ENCODE measurements around the gene SEPTIN8.
A peak's percentile ranks its signal among the peaks of the same experiment; 100 is the strongest.

Gene SEPTIN8

GRCh38 chr5:132739232-132739631 lies 37.8 kb downstream of the SEPTIN8 start:
- Histone ChIP-seq H3F3A (ENCODE audit: insufficient read depth) (no peaks in the 10 kb centered on the region), H3K79me2 (ENCODE audit: insufficient read depth, low read length) (no peaks in the 10 kb centered on the region), H3K4me2 (ENCODE audit: low read depth, low read length, poor library complexity, severe bottlenecking) (no peak overlapping the region), H4K20me1 (ENCODE audit: low read depth, low read length) (no peaks in the 10 kb centered on the region; the same call in 1 of the 2 replicates), H3K27me3 (ENCODE audit: low read length) (no peaks in the 10 kb centered on the region), H3K27ac (ENCODE audit: low read depth, low read length) (no peak overlapping the region), H3K9me3 (ENCODE audit: insufficient read depth, low read length) (no peaks in the 10 kb centered on the region), H3K9ac (ENCODE audit: low read length) (no peak overlapping the region), H3K36me3 (ENCODE audit: low read length) (no peaks in the 10 kb centered on the region), H3K4me3 (ENCODE audit: insufficient read depth, low read length, poor library complexity, severe bottlenecking) (no peak overlapping the region), H3K9me2 (replicated peaks; ENCODE audit: insufficient read depth, low read length) (no peaks in the 10 kb centered on the region), H2AFZ (ENCODE audit: low read depth, low read length, severe bottlenecking) (no peak overlapping the region)
- TF ChIP-seq EZH2phosphoT487 (conservative IDR thresholded peaks at IDR 0.05; ENCODE audit: low read length), result no peak
- TF ChIP-seq, protein P1, sequence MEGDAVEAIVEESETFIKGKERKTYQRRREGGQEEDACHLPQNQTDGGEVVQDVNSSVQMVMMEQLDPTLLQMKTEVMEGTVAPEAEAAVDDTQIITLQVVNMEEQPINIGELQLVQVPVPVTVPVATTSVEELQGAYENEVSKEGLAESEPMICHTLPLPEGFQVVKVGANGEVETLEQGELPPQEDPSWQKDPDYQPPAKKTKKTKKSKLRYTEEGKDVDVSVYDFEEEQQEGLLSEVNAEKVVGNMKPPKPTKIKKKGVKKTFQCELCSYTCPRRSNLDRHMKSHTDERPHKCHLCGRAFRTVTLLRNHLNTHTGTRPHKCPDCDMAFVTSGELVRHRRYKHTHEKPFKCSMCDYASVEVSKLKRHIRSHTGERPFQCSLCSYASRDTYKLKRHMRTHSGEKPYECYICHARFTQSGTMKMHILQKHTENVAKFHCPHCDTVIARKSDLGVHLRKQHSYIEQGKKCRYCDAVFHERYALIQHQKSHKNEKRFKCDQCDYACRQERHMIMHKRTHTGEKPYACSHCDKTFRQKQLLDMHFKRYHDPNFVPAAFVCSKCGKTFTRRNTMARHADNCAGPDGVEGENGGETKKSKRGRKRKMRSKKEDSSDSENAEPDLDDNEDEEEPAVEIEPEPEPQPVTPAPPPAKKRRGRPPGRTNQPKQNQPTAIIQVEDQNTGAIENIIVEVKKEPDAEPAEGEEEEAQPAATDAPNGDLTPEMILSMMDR (IDR thresholded peaks at IDR 0.05; ENCODE audit: insufficient read depth, low read length, poor library complexity, severe bottlenecking), result no peak

- H3K79me2 ChIP-seq (ENCODE audit: insufficient read depth, low read length), result no peaks in the 10 kb centered on the region
- H3K36me3 ChIP-seq (ENCODE audit: low read length), result no peaks in the 10 kb centered on the region
- H3K4me2 ChIP-seq (ENCODE audit: low read depth, low read length, poor library complexity, severe bottlenecking), result peak overlapping the region; percentile 66
- peak overlapping the region; percentile 83 for H3K4me3 ChIP-seq (ENCODE audit: insufficient read depth, low read length, poor library complexity, severe bottlenecking)
- H3K9ac ChIP-seq (ENCODE audit: low read length), result peak overlapping the region; percentile 63
- H4K20me1 ChIP-seq (ENCODE audit: low read depth, low read length), result no peaks in the 10 kb centered on the region; the same call in 1 of the 2 replicates
- no peaks in the 10 kb centered on the region for H3K9me2 ChIP-seq (replicated peaks; ENCODE audit: insufficient read depth, low read length)
- peak overlapping the region; percentile 75 for H2AFZ ChIP-seq (ENCODE audit: low read depth, low read length, severe bottlenecking)
- no peaks in the 10 kb centered on the region for H3K9me3 ChIP-seq (ENCODE audit: insufficient read depth, low read length)
- TF ChIP-seq, protein P1 (IDR thresholded peaks at IDR 0.05; ENCODE audit: insufficient read depth, low read length, poor library complexity, severe bottlenecking), result no peak
- TF ChIP-seq EZH2phosphoT487 (conservative IDR thresholded peaks at IDR 0.05; ENCODE audit: low read length), result no peak
- H3K27ac ChIP-seq (ENCODE audit: low read depth, low read length), result no peak overlapping the region
- H3K27me3 ChIP-seq (ENCODE audit: low read length), result no peaks in the 10 kb centered on the region
- no peaks in the 10 kb centered on the region for H3F3A ChIP-seq (ENCODE audit: insufficient read depth)
Measured at GRCh38 chr5:132737982-132738681, 38.9 kb downstream of the SEPTIN8 start.

DNA sequence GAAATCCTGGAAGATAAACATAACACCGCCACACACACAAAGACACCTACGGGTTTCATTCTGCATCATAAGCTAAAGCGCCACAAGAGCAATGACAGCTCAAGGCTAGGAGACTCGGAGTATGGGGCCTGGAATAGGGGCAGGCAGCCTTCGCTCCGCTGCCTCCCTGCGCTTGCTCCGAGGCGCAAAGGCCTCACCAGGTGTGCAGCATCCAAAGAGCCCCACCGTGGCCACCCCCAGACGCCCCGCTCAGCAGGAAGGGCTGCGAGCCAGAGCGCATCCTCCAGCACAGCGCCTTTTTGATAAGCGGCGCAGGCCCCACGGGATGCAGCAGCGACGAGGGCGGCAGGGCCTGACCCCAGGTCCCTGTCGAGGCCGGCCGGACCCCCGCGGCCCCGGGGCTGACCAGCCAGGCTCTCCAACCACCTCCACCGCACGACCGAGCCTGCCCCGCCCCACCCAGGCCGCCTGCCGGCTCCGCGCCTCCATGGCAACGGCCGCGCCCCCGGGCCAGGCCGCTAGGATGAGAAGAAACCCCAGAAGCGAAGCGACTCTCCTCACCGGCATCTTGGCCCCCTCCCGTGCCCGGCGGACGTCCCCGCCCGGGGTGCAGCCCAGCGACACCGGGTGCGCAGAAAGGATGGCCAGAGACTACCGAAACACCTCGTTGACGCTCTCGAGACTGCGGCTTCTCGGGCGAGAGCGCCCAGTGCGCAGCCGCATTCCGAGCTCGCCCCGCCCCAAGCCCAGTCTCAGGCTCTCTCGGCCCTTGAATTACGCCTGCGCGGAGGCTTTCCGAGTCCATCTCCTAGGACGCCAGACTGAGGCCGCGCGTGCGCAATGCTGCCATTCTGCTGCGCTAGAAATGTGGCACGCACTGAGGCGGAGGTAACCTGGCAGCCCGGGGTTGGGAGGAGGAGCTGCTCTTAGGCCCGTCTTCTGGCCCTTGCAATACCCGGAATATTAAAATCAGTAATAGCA lies 39.9 kb downstream of the SEPTIN8 start, which contains the start of gene KIF3A:
TSS of gene KIF3A (minus strand) at position 694 of the 981 bp plus-strand sequence. CDS start at position 567, 127 bp downstream.
- H3K9ac ChIP-seq (ENCODE audit: low read length), result peak within 1 kb of the TSS; percentile 63
- H3K27ac ChIP-seq (ENCODE audit: low read depth, low read length), result no peak within 1 kb of the TSS
- H3K9me2 ChIP-seq (replicated peaks; ENCODE audit: insufficient read depth, low read length), result no peaks in the 10 kb centered on the region

More for the DNA sequence above, 39.9 kb downstream of the SEPTIN8 start, which contains the start of gene KIF3A:
- TF ChIP-seq, protein P1 (IDR thresholded peaks at IDR 0.05; ENCODE audit: insufficient read depth, low read length, poor library complexity, severe bottlenecking), result no peak
- TF ChIP-seq EZH2phosphoT487 (conservative IDR thresholded peaks at IDR 0.05; ENCODE audit: low read length), result no peak
- H3K4me2 ChIP-seq (ENCODE audit: low read depth, low read length, poor library complexity, severe bottlenecking), result peak within 1 kb of the TSS; percentile 66
- no peaks in the 10 kb centered on the region for H3K79me2 ChIP-seq (ENCODE audit: insufficient read depth, low read length)
- H3F3A ChIP-seq (ENCODE audit: insufficient read depth), result no peaks in the 10 kb centered on the region
- peak within 1 kb of the TSS; percentile 83 for H3K4me3 ChIP-seq (ENCODE audit: insufficient read depth, low read length, poor library complexity, severe bottlenecking)
- no peaks in the 10 kb centered on the region for H3K9me3 ChIP-seq (ENCODE audit: insufficient read depth, low read length)
- no peaks in the 10 kb centered on the region; the same call in 1 of the 2 replicates for H4K20me1 ChIP-seq (ENCODE audit: low read depth, low read length)
- H3K36me3 ChIP-seq (ENCODE audit: low read length), result no peaks in the 10 kb centered on the region
- H2AFZ ChIP-seq (ENCODE audit: low read depth, low read length, severe bottlenecking), result peak within 1 kb of the TSS; percentile 96
- H3K27me3 ChIP-seq (ENCODE audit: low read length), result no peaks in the 10 kb centered on the region
